Smooth muscle cell of the umbilical artery (primary cell): ENCODE measurements around the gene PMAIP1. TPM values are rescaled to one million over a fixed set of nuclear protein-coding genes. Genes with fewer than 3 reads are reported as not detected.

Experiments
- total RNA-seq: library from RNA; depleted of rRNA; stranded (reverse); fragments of >200 nt; gene quantifications from 2 replicates; pipeline ENCODE4 v1.2.3, GENCODE V29; 2014

The PMAIP1 gene
- total RNA-seq, result 7.1 and 7.8 TPM in 2 replicates

GRCh38 chr18:59899298-59900221 is at the start of gene PMAIP1:
Gene PMAIP1 (plus strand): TSS chr18:59899996. CDS start chr18:59900178, 182 bp downstream.

Other genes starting within 250 kb of the PMAIP1 start
- 0.59 and 19.1 TPM in 2 replicates for gene CCBE1, start 202.6 kb upstream of the PMAIP1 start, total RNA-seq